HepG2 (cell line): Measurements from ENCODE around the gene MRPL38. TPM values are rescaled to one million over a fixed set of nuclear protein-coding genes. Genes with fewer than 3 reads are reported as not detected.

ENCODE experiments used
- CENPT ChIP-seq: sonication (generic); formaldehyde crosslinking; IDR thresholded peaks from 2 replicates; pipeline ENCODE4 v1.8.0; 2022; ENCODE audit warnings: low read depth, mild to moderate bottlenecking, moderate library complexity, missing genetic modification reagents
- CENPX ChIP-seq: sonication (generic); formaldehyde crosslinking; IDR thresholded peaks from 2 replicates; pipeline ENCODE4 v1.9.0; 2021; ENCODE audit warnings: mild to moderate bottlenecking, missing genetic modification reagents, moderate library complexity
- GATAD2A ChIP-seq: IDR thresholded peaks from 2 replicates; pipeline ENCODE4 v1.6.1; 2016
- HHEX ChIP-seq: IDR thresholded peaks from 2 replicates; pipeline ENCODE4 v1.6.1; 2016; ENCODE audit warnings: control low read depth
- HIVEP1 ChIP-seq: sonication (generic); formaldehyde crosslinking; IDR thresholded peaks from 2 replicates; pipeline ENCODE4 v1.4.0; 2020; ENCODE audit warnings: mild to moderate bottlenecking, missing genetic modification reagents
- JUN ChIP-seq: sonication (generic); formaldehyde crosslinking; IDR thresholded peaks from 2 replicates; pipeline ENCODE4 v1.4.0; 2020; ENCODE audit warnings: mild to moderate bottlenecking, missing genetic modification reagents
- KAT7 ChIP-seq: IDR thresholded peaks from 2 replicates; pipeline ENCODE4 v1.6.1; 2018; ENCODE audit warnings: borderline replicate concordance, missing compliant biosample characterization
- KDM5B ChIP-seq: sonication (generic); formaldehyde crosslinking; IDR thresholded peaks from 2 replicates; pipeline ENCODE4 v1.4.0; 2020; ENCODE audit warnings: missing genetic modification reagents, mild to moderate bottlenecking, borderline replicate concordance
- KMT2A ChIP-seq: sonication (generic); formaldehyde crosslinking; IDR thresholded peaks from 2 replicates; pipeline ENCODE4 v1.4.0; 2020; ENCODE audit warnings: missing genetic modification reagents
- MBNL3 ChIP-seq: fragments of 250-450 bp; sonication (Bioruptor Pico); conservative IDR thresholded peaks from 2 replicates; pipeline ENCODE4 v1.8.0; 2022; ENCODE audit warnings: mild to moderate bottlenecking, inconsistent platforms
- RAD51 ChIP-seq: fragments of 450-650 bp; IDR thresholded peaks from 2 replicates; pipeline ENCODE4 v1.6.1; 2016; ENCODE audit warnings: borderline replicate concordance
- RBAK ChIP-seq: sonication (generic); formaldehyde crosslinking; IDR thresholded peaks from 2 replicates; pipeline ENCODE4 v1.5.1; 2020; ENCODE audit warnings: mild to moderate bottlenecking, missing genetic modification reagents
- RCOR2 ChIP-seq: IDR thresholded peaks from 2 replicates; pipeline ENCODE4 v1.6.1; 2016; ENCODE audit warnings: missing biosample characterization, missing genetic modification reagents
- SP5 ChIP-seq: IDR thresholded peaks from 2 replicates; pipeline ENCODE4 v1.6.1; 2016; ENCODE audit warnings: low read depth, borderline replicate concordance
- THAP9 ChIP-seq: sonication (generic); formaldehyde crosslinking; IDR thresholded peaks from 2 replicates; pipeline ENCODE4; 2020; ENCODE audit warnings: missing genetic modification reagents, mild to moderate bottlenecking, borderline replicate concordance
- TRIM24 ChIP-seq: sonication (generic); formaldehyde crosslinking; IDR thresholded peaks from 2 replicates; pipeline ENCODE4 v1.8.0; 2022; ENCODE audit warnings: mild to moderate bottlenecking, missing genetic modification reagents
- WIZ ChIP-seq: sonication (generic); formaldehyde crosslinking; IDR thresholded peaks from 2 replicates; pipeline ENCODE4 v1.5.1; 2020; ENCODE audit warnings: mild to moderate bottlenecking, missing genetic modification reagents
- ZBTB14 ChIP-seq: sonication (generic); formaldehyde crosslinking; IDR thresholded peaks from 2 replicates; pipeline ENCODE4 v1.4.0; 2020; ENCODE audit warnings: missing genetic modification reagents
- ZNF816 ChIP-seq: sonication (generic); formaldehyde crosslinking; IDR thresholded peaks from 2 replicates; pipeline ENCODE4 v1.8.0; 2022; ENCODE audit warnings: missing genetic modification reagents, mild to moderate bottlenecking, borderline replicate concordance
- ZNF83 ChIP-seq: sonication (generic); formaldehyde crosslinking; IDR thresholded peaks from 2 replicates; pipeline ENCODE4 v1.4.0; 2020; ENCODE audit warnings: missing genetic modification reagents, mild to moderate bottlenecking, borderline replicate concordance
- polyA plus RNA-seq, 8 experiments: library from polyadenylated mRNA; depleted of rRNA in 3 of 8; stranded (reverse) in 7 of 8; unstranded in 1 of 8; fragments of >200 nt; fragmentation: Illumina TruSeq in 4 of 8; extraction: Trizol in 4 of 8; gene quantifications; 2 replicates each; pipeline versions ENCODE4 v1.2.1 to v1.2.3, GENCODE V29; 2011 to 2016; ENCODE audit warnings: low read depth in 4 of 8, missing spikeins in 1 of 8, mixed read lengths in 1 of 8; ENCODE audit not compliant: insufficient read depth in 1 of 8
- total RNA-seq, 5 experiments: library from RNA; depleted of rRNA; stranded (reverse); fragments of >200 nt; fragmentation: Illumina TruSeq; extraction: Trizol; gene quantifications; 2 replicates each; pipeline ENCODE4 v1.2.3, GENCODE V29; 2016; ENCODE audit warnings: low read depth in 1 of 5
- TF ChIP-seq, protein P1 (sequence below): sonication (generic); formaldehyde crosslinking; IDR thresholded peaks from 2 replicates; pipeline ENCODE4 v1.9.0; 2021; ENCODE audit warnings: mild to moderate bottlenecking, missing genetic modification reagents

MRPL38 gene
- total and polyA plus RNA-seq, 2 of the 13 experiments (the other 11 are each of a cell fraction or from before 2014, with no cell fraction given): 83.7 to 125 TPM

GRCh38 chr17:75895370-75896155, 9.1 kb downstream of the MRPL38 start (continued):
- TF ChIP-seq THAP9 (CRISPR knock-in tag): peak; percentile 68; the same call in 1 of the 2 replicates
- no peak for TF ChIP-seq KAT7 (CRISPR knock-in tag)
- no peak; the same call in 1 of the 2 replicates for TF ChIP-seq CENPT (CRISPR knock-in tag)
- TF ChIP-seq KDM5B (CRISPR knock-in tag): peak; percentile 34; the same call in 1 of the 2 replicates
- no peak for TF ChIP-seq JUN (CRISPR knock-in tag)
- no peak for TF ChIP-seq SP5 (CRISPR knock-in tag)
- no peak for TF ChIP-seq HIVEP1 (CRISPR knock-in tag)
- no peak for TF ChIP-seq WIZ (CRISPR knock-in tag)
- no peak for TF ChIP-seq GATAD2A (CRISPR knock-in tag)
- TF ChIP-seq ZNF83 (CRISPR knock-in tag): no peak
- no peak for TF ChIP-seq KMT2A (CRISPR knock-in tag)
- no peak for TF ChIP-seq RBAK (CRISPR knock-in tag)
- no peak for TF ChIP-seq MBNL3 (CRISPR knock-in tag)
- 0 out of 2 replicates have a peak, but pooled peaks have one; percentile 18 for TF ChIP-seq ZNF816 (CRISPR knock-in tag)
- no peak for TF ChIP-seq ZBTB14 (CRISPR knock-in tag)
- TF ChIP-seq, protein P1, sequence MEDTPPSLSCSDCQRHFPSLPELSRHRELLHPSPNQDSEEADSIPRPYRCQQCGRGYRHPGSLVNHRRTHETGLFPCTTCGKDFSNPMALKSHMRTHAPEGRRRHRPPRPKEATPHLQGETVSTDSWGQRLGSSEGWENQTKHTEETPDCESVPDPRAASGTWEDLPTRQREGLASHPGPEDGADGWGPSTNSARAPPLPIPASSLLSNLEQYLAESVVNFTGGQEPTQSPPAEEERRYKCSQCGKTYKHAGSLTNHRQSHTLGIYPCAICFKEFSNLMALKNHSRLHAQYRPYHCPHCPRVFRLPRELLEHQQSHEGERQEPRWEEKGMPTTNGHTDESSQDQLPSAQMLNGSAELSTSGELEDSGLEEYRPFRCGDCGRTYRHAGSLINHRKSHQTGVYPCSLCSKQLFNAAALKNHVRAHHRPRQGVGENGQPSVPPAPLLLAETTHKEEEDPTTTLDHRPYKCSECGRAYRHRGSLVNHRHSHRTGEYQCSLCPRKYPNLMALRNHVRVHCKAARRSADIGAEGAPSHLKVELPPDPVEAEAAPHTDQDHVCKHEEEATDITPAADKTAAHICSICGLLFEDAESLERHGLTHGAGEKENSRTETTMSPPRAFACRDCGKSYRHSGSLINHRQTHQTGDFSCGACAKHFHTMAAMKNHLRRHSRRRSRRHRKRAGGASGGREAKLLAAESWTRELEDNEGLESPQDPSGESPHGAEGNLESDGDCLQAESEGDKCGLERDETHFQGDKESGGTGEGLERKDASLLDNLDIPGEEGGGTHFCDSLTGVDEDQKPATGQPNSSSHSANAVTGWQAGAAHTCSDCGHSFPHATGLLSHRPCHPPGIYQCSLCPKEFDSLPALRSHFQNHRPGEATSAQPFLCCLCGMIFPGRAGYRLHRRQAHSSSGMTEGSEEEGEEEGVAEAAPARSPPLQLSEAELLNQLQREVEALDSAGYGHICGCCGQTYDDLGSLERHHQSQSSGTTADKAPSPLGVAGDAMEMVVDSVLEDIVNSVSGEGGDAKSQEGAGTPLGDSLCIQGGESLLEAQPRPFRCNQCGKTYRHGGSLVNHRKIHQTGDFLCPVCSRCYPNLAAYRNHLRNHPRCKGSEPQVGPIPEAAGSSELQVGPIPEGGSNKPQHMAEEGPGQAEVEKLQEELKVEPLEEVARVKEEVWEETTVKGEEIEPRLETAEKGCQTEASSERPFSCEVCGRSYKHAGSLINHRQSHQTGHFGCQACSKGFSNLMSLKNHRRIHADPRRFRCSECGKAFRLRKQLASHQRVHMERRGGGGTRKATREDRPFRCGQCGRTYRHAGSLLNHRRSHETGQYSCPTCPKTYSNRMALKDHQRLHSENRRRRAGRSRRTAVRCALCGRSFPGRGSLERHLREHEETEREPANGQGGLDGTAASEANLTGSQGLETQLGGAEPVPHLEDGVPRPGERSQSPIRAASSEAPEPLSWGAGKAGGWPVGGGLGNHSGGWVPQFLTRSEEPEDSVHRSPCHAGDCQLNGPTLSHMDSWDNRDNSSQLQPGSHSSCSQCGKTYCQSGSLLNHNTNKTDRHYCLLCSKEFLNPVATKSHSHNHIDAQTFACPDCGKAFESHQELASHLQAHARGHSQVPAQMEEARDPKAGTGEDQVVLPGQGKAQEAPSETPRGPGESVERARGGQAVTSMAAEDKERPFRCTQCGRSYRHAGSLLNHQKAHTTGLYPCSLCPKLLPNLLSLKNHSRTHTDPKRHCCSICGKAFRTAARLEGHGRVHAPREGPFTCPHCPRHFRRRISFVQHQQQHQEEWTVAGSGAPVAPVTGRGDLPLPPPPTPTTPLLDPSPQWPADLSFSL (CRISPR knock-in tag): no peak
- TF ChIP-seq RAD51: no peak
- TF ChIP-seq HHEX (CRISPR knock-in tag): no peak
- no peak for TF ChIP-seq TRIM24 (CRISPR knock-in tag)
- no peak for TF ChIP-seq RCOR2
- TF ChIP-seq CENPX (CRISPR knock-in tag): no peak
